IPS-NIHi7 (cell line): ENCODE data around the gene PRR23B.
"Not testable (repeated sequence)": the region's sequence is repeated elsewhere in the genome, so short reads cannot be mapped to it uniquely, and the experiment has no call there.

Experiments used
- DNase-seq: peaks from one replicate; pipeline ENCODE4 v3.0.0; 2012; ENCODE audit warnings: mixed read lengths; ENCODE audit errors: extremely low spot score

Gene PRR23B

GRCh38 chr3:139020868-139021234 is at the start of gene PRR23B:
Gene PRR23B (minus strand): TSS chr3:139020926. CDS start chr3:139020661, 265 bp downstream.
- DNase-seq = peak; percentile 37

DNA sequence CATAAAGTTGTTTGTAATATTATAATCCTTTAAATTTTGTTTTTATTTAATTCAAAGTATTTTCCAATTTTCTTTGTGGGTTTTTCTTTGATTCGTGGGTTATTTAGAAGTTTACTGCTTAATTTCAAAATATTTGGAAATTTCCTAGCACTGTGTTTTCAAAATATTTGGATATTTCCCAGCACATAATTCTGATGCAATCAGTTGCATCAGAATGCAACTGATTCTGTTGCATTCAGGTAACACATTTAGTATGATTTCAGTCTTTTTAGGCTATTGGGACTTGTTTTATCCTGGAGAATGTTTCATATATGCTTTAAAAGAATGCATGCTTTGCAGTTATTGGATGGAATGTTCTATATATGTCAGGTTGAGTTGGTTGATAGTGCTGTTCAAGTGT is 42.2 kb upstream of the PRR23B start:
- no peak for DNase-seq

DNA sequence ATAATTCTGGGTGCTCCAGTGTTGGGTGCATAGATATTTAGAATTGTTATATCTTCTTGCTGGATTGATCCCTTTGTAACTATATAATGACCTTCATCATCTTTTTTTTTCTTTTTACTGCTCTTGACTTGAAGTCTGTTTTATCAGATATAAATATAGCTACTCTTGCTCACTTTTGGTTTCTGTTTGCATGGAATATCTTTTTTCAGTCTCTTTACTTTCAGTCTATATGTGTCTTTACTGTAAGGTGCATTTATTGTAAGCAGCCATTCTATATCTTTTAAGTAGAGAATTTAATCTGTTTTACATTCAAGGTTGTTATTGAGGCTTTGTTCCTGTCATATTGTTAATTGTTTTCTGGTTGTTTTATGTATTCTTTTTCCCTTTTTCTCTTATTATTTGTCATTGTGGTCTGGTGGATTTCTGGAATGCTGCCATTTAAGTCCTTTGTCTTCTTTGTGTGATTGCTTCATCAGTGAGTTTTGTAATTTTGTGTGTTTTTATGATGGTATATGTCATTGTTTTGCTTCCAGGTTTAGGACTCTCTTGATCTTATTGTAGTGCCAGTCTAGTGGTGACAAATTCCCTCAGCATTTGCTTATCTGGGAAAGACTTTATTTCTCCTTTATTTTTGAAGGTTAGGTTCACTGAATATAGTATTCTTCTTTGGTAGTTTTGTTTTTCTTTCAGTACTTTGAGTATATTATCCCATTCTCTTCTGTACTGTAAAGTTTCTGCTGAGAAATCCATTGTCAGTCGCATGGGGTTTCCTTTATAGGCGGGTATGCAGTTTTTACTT is 32.3 kb upstream of the PRR23B start:
- no peak for DNase-seq

DNA sequence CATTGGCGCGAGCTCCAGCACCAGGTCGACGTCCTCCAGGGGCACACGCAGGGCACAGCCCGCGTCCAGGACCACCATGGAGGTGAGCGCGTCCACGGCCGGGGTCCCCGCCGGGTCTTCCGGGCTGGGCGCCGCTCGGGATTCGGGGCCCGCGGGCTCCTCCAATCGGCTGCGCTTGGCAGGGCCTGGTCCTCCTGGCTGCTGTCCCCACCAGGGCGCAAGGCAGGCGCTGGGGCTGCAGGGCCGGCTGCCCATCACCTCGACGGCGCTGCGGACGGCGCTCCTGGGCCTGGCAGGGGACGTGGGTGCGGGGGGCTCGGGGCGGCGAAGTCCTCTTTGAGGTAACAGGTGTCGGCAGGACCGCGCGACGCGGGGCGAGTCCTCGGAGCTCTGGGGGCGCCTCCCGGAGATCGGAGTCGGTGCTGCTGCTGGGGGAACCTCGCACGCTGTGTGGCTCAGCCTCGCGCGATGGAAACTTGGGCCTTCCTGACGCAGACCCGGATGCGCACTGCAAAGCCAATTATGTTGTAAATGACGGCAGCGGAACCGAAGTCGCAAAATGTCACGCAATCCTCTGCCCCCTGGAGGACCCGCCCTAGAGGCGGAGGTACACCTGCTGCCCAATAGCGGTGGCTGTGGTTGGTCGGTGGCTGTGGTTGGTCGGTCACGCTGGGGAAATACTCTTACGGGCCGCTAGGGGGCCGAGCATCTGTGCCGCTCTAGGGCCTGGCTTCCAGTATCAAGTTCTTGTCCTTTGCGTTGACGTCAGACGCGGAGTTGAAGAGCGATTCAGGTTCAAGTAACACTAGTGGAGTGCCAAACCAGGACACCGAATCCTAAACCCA is 23.9 kb upstream of the PRR23B start, which contains the start of gene PRR23C:
TSS of gene PRR23C (minus strand) at position 527 of the 845 bp plus-strand sequence. CDS start at position 255, 272 bp downstream.
- DNase-seq = peak; percentile 37

GRCh38 chr3:139043554-139044365 is 23.0 kb upstream of the PRR23B start:
- DNase-seq = no peak

GRCh38 chr3:139037478-139037877 is 16.8 kb upstream of the PRR23B start:
- DNase-seq = no peak

DNA sequence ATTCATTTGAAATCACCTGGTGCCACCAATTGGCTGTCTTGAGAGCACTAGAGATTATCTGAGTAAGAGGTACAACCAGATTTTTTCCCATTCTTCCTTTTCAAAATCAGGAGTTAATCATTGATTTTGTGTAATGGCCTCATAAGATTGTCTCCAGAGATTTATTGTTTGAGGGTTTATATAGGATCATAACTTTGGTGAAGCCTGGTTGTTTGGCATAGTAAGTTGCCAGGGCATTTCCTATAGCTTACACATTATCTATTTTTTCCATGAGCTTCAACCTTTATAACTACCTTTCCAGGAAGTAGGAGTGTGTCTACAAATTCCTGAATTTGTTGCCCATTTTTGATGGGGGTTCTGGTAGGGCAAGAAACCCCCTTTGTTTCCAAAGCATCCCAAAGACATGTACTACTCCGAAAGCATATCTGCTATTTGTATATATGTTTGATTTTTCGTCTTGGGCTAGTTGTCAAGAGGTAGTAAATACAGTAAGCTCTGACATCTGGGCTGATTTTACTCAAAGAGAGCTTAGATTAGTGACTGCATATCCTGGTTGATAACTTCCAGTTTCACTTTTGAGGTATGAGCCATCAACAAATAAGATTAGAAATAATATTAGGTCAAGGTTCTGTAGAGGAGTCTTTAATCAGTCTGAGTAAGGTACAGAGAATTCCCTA is 11.7 kb upstream of the PRR23B start:
- no peak for DNase-seq

DNA sequence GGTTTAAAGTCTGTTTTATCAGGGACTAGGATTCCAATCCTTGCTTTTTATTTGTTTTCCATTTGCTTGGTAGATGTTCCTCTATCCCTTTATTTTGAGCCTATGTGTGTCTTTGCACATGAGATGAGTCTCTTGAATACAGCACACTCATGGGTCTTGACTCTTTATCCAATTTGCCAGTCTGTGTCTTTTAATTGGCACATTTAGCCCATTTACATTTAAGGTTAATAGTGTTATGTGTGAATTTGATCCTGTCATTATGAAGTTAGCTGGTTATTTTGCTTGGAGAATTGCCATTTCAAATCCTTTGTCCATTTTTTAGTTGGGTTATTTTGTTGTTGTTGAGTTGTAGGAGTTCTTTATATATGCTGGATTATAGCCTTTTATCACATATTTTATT is 9.8 kb upstream of the PRR23B start:
- DNase-seq = not testable (repeated sequence)

- no peak for DNase-seq
Observed at GRCh38 chr3:139024968-139025367, 4.2 kb upstream of the PRR23B start.

- DNase-seq = no peak
Observed at GRCh38 chr3:139020036-139020867, 474 bp downstream of the PRR23B start.

GRCh38 chr3:139016430-139017048 is 4.2 kb downstream of the PRR23B start:
- no peak for DNase-seq

DNA sequence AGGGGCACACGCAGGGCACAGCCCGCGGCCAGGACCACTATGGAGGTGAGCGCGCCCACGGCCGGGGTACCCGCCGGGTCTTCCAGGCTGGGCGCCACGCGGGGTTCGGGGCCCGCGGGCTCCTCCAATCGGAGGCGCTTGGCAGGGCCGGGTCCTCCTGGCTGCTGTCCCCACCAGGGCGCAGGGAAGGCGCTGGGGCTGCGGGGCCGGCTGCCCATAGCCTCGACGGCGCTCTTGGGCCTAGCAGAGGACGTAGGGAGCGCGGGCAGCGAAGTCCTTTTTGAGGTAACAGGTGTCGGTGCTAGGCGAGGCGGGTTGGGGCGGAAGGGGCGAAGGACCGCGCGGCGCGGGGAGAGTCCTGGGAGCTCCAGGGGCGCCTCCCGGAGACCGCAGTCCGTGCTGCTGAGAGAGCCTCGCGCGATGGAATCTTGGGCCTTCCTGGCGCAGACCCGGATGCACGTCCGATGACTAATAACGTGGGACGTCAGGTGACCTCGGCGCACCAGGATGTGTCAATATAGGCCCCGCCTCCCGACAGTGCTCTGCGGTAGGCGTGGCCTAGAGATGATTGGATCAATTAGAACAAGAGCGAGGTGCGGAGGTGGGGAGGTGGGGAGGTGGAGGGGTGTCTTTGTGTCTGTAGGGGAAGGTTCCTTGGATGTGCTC is 14.5 kb downstream of the PRR23B start, which contains the start of gene PRR23A:
TSS of gene PRR23A (minus strand) at position 218 of the 666 bp plus-strand sequence. CDS start at position 218, 0 bp downstream.
- DNase-seq = no peak

- DNase-seq = no peak
Observed at GRCh38 chr3:139005356-139005993, 15.3 kb downstream of the PRR23B start.

DNA sequence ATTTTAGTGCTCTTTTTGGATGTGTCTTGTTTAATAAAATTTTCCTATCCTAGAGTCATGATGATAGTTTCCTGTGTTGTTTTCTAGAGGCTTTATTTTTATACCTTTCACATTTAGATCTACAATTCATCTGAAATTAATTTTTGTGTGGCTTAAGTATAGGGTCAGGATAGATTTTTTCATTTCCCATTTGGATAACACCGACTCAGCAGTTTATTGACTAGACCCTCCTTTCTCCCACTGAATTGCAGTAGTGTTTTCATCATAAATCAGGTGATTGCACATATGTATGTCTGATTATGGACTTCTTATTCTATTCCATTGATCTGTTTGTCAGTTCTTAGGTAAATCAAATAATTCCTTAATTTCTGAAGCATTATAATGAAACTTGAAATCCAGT is 25.0 kb downstream of the PRR23B start:
- DNase-seq = no peak

GRCh38 chr3:138987181-138987580 is 33.5 kb downstream of the PRR23B start:
- no peak for DNase-seq

DNA sequence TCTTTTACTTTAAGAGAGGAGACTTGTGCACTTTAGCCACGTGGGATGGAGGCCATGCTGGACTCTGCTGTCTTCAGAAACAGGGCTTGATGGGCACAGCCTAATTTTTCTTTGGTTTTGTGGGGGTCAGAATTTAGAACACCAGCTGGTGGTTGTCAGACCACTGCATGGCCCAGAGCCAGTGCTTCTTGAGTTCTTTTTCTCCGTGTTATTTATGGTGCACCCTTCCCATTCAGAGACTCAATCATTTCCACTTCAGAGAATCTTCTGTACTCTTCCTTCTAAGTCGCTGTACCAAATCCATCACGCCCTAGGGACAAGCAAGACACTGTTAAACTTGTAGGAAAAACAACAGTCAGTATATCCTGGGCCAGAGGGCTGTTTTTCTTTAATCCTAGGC is 34.8 kb downstream of the PRR23B start:
- no peak for DNase-seq

GRCh38 chr3:138984816-138985215 is 35.9 kb downstream of the PRR23B start:
- no peak for DNase-seq

- DNase-seq = no peak
Observed at GRCh38 chr3:138976047-138976446, 44.7 kb downstream of the PRR23B start.

- DNase-seq = no peak
Observed at GRCh38 chr3:138975351-138975750, 45.4 kb downstream of the PRR23B start.
